ENCODE measurements around the gene ANKLE1. TPM values are rescaled to one million over a fixed set of nuclear protein-coding genes. Genes with fewer than 3 reads are reported as not detected.

The ANKLE1 gene
- total RNA-seq, 2 donors from 2014 or later = 4.6 to 9.9 TPM

GRCh38 chr19:17314007-17314593 is 32.4 kb downstream of the ANKLE1 start:
- no peak overlapping the region for H3K4me3 Mint-ChIP-seq
- Histone ChIP-seq H3K9ac (ENCODE audit: extremely low read depth, low read length, poor library complexity, severe bottlenecking) (no peak overlapping the region), H3K9me3 (ENCODE audit: control insufficient read depth, low read length) (no peaks in the 10 kb centered on the region)

DNA sequence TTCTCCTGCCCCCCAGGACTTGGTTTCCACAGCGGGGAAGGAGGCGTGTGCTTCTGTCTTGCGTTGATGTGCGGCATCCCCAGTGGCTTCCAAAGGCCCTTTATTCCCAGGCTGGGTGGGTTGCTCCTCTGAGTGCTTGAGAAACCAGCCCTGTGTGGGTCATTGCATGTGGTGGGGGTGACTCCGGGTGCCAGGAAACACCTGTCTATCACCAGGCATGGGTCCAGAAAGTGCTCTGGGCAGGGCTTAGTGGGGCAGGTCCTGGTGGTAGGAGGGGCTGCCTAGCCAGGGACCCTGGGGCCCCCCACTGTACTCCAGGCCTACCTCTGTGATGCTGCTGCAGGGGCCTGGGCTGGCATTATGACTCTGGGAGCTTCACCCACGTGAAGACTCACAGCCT is 37.3 kb downstream of the ANKLE1 start:
- Histone ChIP-seq H3K4me3 (ENCODE audit: low read length) (no peak overlapping the region), H3K9me3 (ENCODE audit: control insufficient read depth, low read length) (no peaks in the 10 kb centered on the region), H3K4me1 (ENCODE audit: control insufficient read depth, insufficient read depth, low read length) (no peaks in the 10 kb centered on the region), H3K27ac (ENCODE audit: low read depth, low read length) (no peak overlapping the region), H3K9ac (ENCODE audit: extremely low read depth, low read length, poor library complexity, severe bottlenecking) (no peak overlapping the region), H3K36me3 (ENCODE audit: control insufficient read depth, insufficient read depth, low read length) (peaks cover 29% of the 10 kb centered on the region), H3K27me3 (ENCODE audit: control insufficient read depth, insufficient read depth, low read length, poor library complexity, severe bottlenecking) (no peaks in the 10 kb centered on the region)
- Mint-ChIP-seq H3K36me3 (ENCODE audit: low read depth) (peaks cover 47% of the 10 kb centered on the region), H3K27ac (no peak overlapping the region), H3K4me1 (no peaks in the 10 kb centered on the region), H3K27me3 (ENCODE audit: insufficient read depth) (no peaks in the 10 kb centered on the region), H3K9me3 (no peaks in the 10 kb centered on the region), H3K4me3 (no peak overlapping the region)
- no peak for DNase-seq
- no peak for TF ChIP-seq CTCF (conservative IDR thresholded peaks at IDR 0.05)
- 92 to 93% methylated on average over 3 to 6 of the region's 6 CpGs for WGBS, 2 experiments (ENCODE audit: insufficient coverage in 1 of 2, insufficient read length in 1 of 2)

More at GRCh38 chr19:17314007-17314593, 32.4 kb downstream of the ANKLE1 start:
- Mint-ChIP-seq H3K36me3 (ENCODE audit: low read depth) (peaks cover 31% of the 10 kb centered on the region), H3K27ac (no peak overlapping the region), H3K27me3 (ENCODE audit: insufficient read depth) (no peaks in the 10 kb centered on the region), H3K4me1 (peaks cover 7% of the 10 kb centered on the region), H3K9me3 (no peaks in the 10 kb centered on the region)
- Histone ChIP-seq H3K27me3 (ENCODE audit: control insufficient read depth, insufficient read depth, low read length, poor library complexity, severe bottlenecking) (no peaks in the 10 kb centered on the region), H3K4me3 (ENCODE audit: low read length) (no peak overlapping the region), H3K36me3 (ENCODE audit: control insufficient read depth, insufficient read depth, low read length) (peaks cover 36% of the 10 kb centered on the region), H3K4me1 (ENCODE audit: control insufficient read depth, insufficient read depth, low read length) (peaks cover 6% of the 10 kb centered on the region), H3K27ac (ENCODE audit: low read depth, low read length) (no peak overlapping the region)
- TF ChIP-seq CTCF (conservative IDR thresholded peaks at IDR 0.05) = no peak
- 90 to 96% methylated on average over 10 to 19 of the region's 19 CpGs for WGBS, 2 experiments (ENCODE audit: insufficient coverage in 1 of 2, insufficient read length in 1 of 2)
- DNase-seq = no peak

GRCh38 chr19:17319473-17320238 is 38.0 kb downstream of the ANKLE1 start:
- Histone ChIP-seq H3K27ac (ENCODE audit: low read depth, low read length) (no peak overlapping the region), H3K27me3 (ENCODE audit: control insufficient read depth, insufficient read depth, low read length, poor library complexity, severe bottlenecking) (no peaks in the 10 kb centered on the region), H3K9me3 (ENCODE audit: control insufficient read depth, low read length) (no peaks in the 10 kb centered on the region), H3K4me3 (ENCODE audit: low read length) (no peak overlapping the region), H3K36me3 (ENCODE audit: control insufficient read depth, insufficient read depth, low read length) (peaks cover 22% of the 10 kb centered on the region), H3K9ac (ENCODE audit: extremely low read depth, low read length, poor library complexity, severe bottlenecking) (no peak overlapping the region), H3K4me1 (ENCODE audit: control insufficient read depth, insufficient read depth, low read length) (no peaks in the 10 kb centered on the region)
- H3K9me3 Mint-ChIP-seq = no peaks in the 10 kb centered on the region
- TF ChIP-seq CTCF (conservative IDR thresholded peaks at IDR 0.05) = no peak
- no peak for DNase-seq
- H3K27me3 Mint-ChIP-seq (ENCODE audit: insufficient read depth) = no peaks in the 10 kb centered on the region
- peaks cover 42% of the 10 kb centered on the region for H3K36me3 Mint-ChIP-seq (ENCODE audit: low read depth)
- no peaks in the 10 kb centered on the region for H3K4me1 Mint-ChIP-seq
- 96 to 100% methylated on average over 16 to 40 of the region's 40 CpGs for WGBS, 2 experiments (ENCODE audit: insufficient coverage in 1 of 2, insufficient read length in 1 of 2)
- no peak overlapping the region for H3K27ac Mint-ChIP-seq
- H3K4me3 Mint-ChIP-seq = no peak overlapping the region
